ENCODE results near the gene OR52M1.

The OR52M1 gene

DNA sequence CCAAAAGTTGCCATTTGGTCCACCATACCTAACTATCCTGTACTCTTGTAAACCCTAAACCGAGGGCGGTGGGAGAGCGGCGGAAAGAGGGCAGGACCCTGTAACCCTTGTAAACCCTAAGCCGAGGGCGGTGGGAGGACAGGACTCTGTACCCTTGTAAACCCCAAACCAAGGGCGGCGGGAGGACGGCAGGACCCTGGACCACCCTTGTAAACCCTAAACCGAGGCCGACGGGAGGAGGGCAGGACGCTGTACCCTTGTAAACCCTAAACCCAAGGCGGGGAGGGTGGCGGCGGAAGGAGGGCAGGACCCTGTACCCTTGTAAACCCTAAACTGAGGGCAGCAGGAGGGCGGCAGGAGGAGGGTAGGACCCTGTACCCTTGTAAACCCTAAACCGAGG lies 24.1 kb downstream of the OR52M1 start:
- DNase-seq (ENCODE audit: low spot score) = no peak

DNA sequence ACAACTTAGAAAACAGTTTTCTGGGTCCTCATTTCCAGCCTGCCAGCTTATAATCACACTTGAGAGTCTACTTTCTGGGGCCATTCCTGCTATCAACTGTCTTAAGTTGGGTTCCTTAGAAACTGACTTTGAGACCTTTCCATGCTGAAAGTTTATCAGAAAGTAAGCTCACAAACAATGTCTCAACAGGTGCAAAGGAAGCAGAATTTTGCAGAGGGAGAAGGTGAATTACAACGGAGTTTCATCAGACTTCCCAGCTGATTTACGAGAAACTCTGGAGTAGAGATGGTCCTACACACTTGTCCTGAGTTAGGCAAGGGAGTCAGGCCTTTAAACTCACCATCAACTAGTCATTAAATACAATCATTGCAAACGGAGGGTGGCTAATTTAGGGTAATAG lies 31.9 kb downstream of the OR52M1 start:
- no peak for DNase-seq (ENCODE audit: low spot score)

- no peak for DNase-seq (ENCODE audit: low spot score)
Measured at GRCh38 chr11:4577761-4578160, 32.8 kb downstream of the OR52M1 start.

GRCh38 chr11:4578624-4579023 lies 33.6 kb downstream of the OR52M1 start:
- no peak for DNase-seq (ENCODE audit: low spot score)

- DNase-seq (ENCODE audit: low spot score) = no peak
Measured at GRCh38 chr11:4580124-4580523, 35.1 kb downstream of the OR52M1 start.

DNA sequence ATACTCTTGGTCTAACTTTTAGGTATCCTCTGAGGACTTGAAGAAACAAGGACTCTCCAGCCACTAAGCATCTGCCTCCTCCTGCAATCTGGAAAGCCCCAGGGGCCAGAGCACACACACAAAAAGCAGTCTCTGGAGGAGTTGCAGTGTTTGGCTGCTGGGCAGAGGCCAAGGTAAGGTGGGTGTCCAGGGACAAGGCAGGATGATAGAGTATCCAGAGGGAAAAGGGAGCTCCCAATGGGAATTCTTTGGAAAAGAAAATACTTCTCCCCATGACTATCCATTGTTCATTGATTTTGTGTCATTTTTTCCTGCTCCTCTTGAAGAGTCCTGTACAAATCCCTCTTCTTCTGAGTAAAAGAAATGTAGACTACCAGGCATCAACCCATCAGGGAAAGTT lies 36.5 kb downstream of the OR52M1 start, which contains the start of gene OR52I2:
TSS of gene OR52I2 (plus strand) at position 301 of the 400 bp plus-strand sequence.
- DNase-seq (ENCODE audit: low spot score) = no peak

GRCh38 chr11:4589017-4589416 lies 44.0 kb downstream of the OR52M1 start:
- no peak for DNase-seq (ENCODE audit: low spot score)

DNA sequence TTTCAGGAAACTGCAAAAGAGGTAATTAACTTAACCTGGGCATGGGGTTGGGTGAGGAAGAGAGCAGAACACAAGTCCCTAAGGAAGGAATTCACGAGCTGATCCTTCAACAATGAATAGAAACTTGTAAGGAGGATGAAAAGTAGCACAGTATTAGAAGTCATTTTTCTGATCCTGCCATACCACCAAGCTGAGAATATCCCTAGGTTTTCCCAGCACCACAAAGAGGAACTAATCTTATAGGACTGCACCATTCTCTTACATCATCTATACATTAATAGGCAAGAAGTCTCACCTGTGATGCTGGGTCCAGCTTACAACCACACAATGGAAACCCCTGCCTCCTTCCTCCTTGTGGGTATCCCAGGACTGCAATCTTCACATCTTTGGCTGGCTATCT lies 48.7 kb downstream of the OR52M1 start, which contains the start of gene OR52I1:
TSS of gene OR52I1 (plus strand) at position 301 of the 400 bp plus-strand sequence. CDS start at position 301, 0 bp downstream.
- no peak for DNase-seq (ENCODE audit: low spot score)
